ENCODE data around the gene SPOCK1. TPM values are rescaled to one million over a fixed set of nuclear protein-coding genes. Genes with fewer than 3 reads are reported as not detected.

The SPOCK1 gene
- total RNA-seq, 1 experiment from 2014 or later: 10.9 TPM

DNA sequence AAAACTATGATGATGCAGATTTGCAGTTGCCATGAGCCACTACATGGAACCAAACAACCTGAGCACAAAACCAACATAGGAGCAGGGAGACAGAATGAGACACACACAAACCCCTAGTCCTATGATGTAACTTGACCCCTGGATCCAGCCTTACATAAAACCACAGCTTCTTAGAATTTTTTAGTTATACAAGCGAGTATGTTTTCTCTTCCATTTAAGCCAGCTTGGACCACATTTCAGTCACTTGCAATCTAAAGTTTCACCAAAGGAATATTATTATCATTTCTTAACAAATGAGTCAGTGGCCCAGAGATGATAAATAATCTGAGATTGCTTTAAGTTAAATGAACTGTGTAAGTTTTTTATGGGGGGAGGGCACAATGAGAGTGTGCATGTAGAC is 6.8 kb downstream of the SPOCK1 start:
- H3K4me3 Mint-ChIP-seq: no peak overlapping the region
- no peak overlapping the region for H4K91ac ChIP-seq (ENCODE audit: insufficient read length, low read depth, low read length)
- H2BK20ac ChIP-seq (ENCODE audit: low read depth, low read length, poor library complexity, severe bottlenecking): no peak overlapping the region
- WGBS (ENCODE audit: extremely low coverage, insufficient read length, low lambda C conversion rate): no CpG with 5 or more reads among the region's 1 CpG
- H2BK5ac ChIP-seq (ENCODE audit: insufficient read length, low read length): no peak overlapping the region
- H3K4me1 ChIP-seq (ENCODE audit: insufficient read depth, low read length): no peaks in the 10 kb centered on the region
- no peaks in the 10 kb centered on the region for H3K4me1 Mint-ChIP-seq
- H3K4me2 ChIP-seq (ENCODE audit: insufficient read depth, insufficient read length, low read length): no peak overlapping the region
- H3K27me3 ChIP-seq (ENCODE audit: insufficient read depth, low read length): 0 out of 2 replicates have a peak, but pooled peaks cover under 1% of the 10 kb centered on the region
- no peak overlapping the region for H4K5ac ChIP-seq (ENCODE audit: insufficient read length, low read depth, low read length)
- no peak overlapping the region for H3K14ac ChIP-seq (ENCODE audit: insufficient read depth, low read length)
- no peak overlapping the region for H3K18ac ChIP-seq (ENCODE audit: insufficient read length, low read depth, low read length)
- H3K23ac ChIP-seq (ENCODE audit: insufficient read length, low read depth, low read length): no peak overlapping the region
- no peak overlapping the region for H4K8ac ChIP-seq (replicated peaks; ENCODE audit: insufficient read length, low read depth, low read length)
- H3K9me3 ChIP-seq (ENCODE audit: control insufficient read depth, low read depth, low read length): no peaks in the 10 kb centered on the region
- DNase-seq: no peak
- H3T11ph ChIP-seq (ENCODE audit: low read length): no peak overlapping the region
- peaks cover 24% of the 10 kb centered on the region for H3K27me3 Mint-ChIP-seq (ENCODE audit: low read depth)
- H3K79me1 ChIP-seq (ENCODE audit: insufficient read depth, low read depth, low read length, poor library complexity, severe bottlenecking): no peaks in the 10 kb centered on the region
- no peak overlapping the region for H2BK120ac ChIP-seq (ENCODE audit: low read depth, low read length, poor library complexity, severe bottlenecking)
- no peak overlapping the region for H2BK12ac ChIP-seq (ENCODE audit: insufficient read length, low read depth, low read length)
- no peak overlapping the region for H3K9ac ChIP-seq (ENCODE audit: extremely low read depth, insufficient read length, low read length)
- no peak overlapping the region for H3K27ac ChIP-seq (ENCODE audit: insufficient read length, low read depth, low read length)
- TF ChIP-seq, protein P1, sequence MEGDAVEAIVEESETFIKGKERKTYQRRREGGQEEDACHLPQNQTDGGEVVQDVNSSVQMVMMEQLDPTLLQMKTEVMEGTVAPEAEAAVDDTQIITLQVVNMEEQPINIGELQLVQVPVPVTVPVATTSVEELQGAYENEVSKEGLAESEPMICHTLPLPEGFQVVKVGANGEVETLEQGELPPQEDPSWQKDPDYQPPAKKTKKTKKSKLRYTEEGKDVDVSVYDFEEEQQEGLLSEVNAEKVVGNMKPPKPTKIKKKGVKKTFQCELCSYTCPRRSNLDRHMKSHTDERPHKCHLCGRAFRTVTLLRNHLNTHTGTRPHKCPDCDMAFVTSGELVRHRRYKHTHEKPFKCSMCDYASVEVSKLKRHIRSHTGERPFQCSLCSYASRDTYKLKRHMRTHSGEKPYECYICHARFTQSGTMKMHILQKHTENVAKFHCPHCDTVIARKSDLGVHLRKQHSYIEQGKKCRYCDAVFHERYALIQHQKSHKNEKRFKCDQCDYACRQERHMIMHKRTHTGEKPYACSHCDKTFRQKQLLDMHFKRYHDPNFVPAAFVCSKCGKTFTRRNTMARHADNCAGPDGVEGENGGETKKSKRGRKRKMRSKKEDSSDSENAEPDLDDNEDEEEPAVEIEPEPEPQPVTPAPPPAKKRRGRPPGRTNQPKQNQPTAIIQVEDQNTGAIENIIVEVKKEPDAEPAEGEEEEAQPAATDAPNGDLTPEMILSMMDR (conservative IDR thresholded peaks at IDR 0.05): no peak
- H2AK5ac ChIP-seq (ENCODE audit: insufficient read length, low read length): no peak overlapping the region
- H3K27ac Mint-ChIP-seq: no peak overlapping the region
- no peaks in the 10 kb centered on the region; a peak in 1 of 5 replicates for H3K9me3 Mint-ChIP-seq
- H3K23me2 ChIP-seq (ENCODE audit: insufficient read length, low read depth, low read length, poor library complexity, severe bottlenecking): no peaks in the 10 kb centered on the region
- H3K79me2 ChIP-seq (ENCODE audit: insufficient read depth, low read length): no peaks in the 10 kb centered on the region
- no peak overlapping the region for H2AFZ ChIP-seq (ENCODE audit: low read length)
- H4K20me1 ChIP-seq (ENCODE audit: control insufficient read depth, insufficient read depth, insufficient read length): no peaks in the 10 kb centered on the region
- H2BK15ac ChIP-seq (ENCODE audit: low read depth, low read length): no peak overlapping the region
- no peak overlapping the region for H3K4ac ChIP-seq (ENCODE audit: low read depth, low read length)
- H3K36me3 Mint-ChIP-seq (ENCODE audit: insufficient read depth in 1 of 3, low read depth in 3 of 3): no peaks in the 10 kb centered on the region; a peak in 1 of 7 replicates
- no peak overlapping the region for H3K56ac ChIP-seq (ENCODE audit: insufficient read length, low read depth, low read length)

Measured in H9 (cell line).